GM19455 (cell line): Measurements from ENCODE around the gene DHPS.
A peak's percentile ranks its signal among the peaks of the same experiment; 100 is the strongest.
"Not testable (repeated sequence)": the region's sequence is repeated elsewhere in the genome, so short reads cannot be mapped to it uniquely, and the experiment has no call there.

Source experiments
- ATAC-seq: cut with Tn5 transposase; IDR thresholded peaks from one replicate; pipeline ENCODE4 v1.9.1; 2021; ENCODE audit not compliant: unreplicated experiment

Gene DHPS

GRCh38 chr19:12705654-12706331 lies 24.1 kb upstream of the DHPS start:
- no peak for ATAC-seq

DNA sequence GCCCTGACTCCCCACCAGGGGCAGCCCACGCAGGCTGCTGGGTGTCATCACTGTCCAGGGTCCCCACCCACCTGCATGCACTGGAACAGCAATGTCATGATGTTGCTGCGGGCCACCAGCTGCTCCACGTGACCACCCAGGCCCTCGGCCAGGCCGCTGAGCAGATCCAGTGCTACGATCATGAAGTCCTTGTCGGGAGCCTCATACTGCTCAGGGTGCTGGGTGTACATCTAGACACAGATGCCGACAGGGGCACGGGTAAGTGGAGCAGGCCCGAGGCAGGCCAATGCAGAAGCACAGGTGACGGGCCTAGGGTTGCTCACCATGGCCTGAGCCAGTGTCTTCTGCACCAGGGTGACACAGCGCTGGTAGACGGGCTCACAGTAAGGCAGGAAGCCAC lies 23.5 kb upstream of the DHPS start:
- no peak for ATAC-seq

- no peak for ATAC-seq
Observed at GRCh38 chr19:12703046-12703445, 21.4 kb upstream of the DHPS start.

DNA sequence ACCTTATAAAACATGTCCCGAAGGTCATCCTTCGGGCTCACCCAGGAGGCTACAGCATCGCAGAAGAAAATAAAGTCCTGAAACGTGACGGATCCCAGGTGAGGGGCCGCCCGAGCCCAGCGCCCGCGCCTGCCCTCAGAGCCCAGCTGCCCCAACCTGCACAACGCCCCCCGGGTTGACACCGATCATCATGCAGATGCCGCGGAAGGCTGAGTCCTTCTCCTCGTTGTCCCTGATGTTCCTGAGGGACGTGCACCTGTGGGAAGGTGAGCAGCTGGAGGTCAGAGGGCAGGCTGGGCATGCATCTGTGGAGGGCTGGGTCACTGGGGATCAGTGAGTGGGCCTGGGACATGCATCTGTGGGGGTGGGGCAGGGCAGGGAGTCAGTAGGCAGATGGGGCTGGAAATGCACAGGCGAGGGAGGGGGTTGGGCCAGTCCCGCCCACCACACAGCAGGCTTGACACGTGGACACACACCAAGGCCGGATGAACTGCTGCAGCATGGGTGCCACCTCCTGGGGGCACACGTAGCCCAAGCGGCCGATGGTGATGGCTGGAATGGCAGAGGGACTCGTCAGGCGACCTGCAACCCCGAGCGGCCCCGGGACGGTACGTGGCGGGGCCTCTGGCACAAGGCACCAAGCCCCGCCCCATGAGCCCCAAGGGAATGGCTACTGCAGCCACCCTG lies 20.1 kb upstream of the DHPS start:
- ATAC-seq = no peak

- ATAC-seq = no peak
Observed at GRCh38 chr19:12698138-12698537, 16.5 kb upstream of the DHPS start.

GRCh38 chr19:12697425-12697824 lies 15.7 kb upstream of the DHPS start:
- ATAC-seq = not testable (repeated sequence)

DNA sequence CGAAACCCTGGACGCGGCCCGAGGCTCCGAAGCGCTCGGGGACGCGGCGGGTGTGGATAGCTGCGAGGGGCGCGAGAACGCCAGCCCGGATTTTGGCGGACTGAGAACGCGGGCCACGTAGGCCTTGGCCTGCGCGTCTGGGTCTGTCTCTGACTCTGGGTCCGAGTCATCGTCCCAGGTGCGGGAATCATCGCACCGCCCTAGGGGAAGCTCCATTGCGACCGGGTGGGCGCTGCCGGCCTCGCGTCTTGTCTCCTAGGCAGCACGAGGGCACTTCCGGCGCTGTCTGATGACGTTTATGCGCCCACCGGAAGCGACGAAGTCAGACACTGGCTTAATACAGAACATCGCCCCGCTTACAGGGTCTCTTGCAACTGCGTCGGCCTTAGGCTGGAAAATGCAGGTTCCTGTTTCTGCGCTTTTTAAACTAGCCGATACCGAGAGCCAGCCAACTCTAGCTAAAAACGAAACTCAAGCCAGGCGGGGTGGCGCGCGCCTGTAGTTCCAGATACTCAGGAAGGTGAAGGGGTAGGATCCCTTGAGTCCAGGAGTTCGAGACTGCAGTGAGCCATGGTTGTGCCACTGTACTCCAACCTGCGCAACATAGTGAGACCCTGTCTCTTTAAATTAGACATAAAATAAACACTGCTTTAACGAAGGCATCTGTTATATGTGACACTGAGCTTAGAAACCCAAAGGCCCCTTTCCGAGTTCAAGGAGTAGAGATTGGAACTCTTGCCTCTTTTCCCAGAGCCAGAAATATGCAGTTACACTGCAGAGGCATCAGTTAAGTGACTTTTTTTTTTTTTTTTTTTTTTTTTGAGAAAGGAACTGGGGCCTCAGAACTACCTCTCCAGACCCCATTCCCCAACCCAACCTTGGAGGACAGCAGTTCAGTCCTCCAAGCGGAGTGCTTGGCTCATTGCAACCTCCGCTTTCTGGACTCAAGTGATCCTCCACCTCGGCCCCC lies 15.0 kb upstream of the DHPS start, which contains the start of gene FBXW9:
FBXW9 (minus strand) TSS at position 266 of the 970 bp plus-strand sequence; CDS start at position 216, 50 bp downstream.
- peak; percentile 67 for ATAC-seq

DNA sequence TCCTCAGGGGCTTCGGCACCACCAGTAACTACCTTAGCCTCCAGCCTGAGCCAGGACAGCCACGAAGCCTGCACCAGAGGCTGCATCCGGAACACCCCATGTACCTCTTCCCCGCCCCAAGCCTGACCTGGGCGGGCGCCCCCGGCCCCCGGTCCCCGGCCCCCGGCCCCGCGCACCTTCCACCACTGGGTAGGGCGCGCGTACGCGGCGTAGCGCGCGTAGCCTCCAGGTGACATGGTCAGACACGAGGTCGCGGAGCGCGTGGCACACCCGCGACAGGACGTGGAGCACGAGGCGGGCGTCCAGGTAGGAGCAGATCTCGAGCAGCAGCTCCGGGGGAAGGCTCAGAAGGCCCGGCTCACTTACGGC lies 14.3 kb upstream of the DHPS start:
- ATAC-seq = peak; percentile 7

- no peak for ATAC-seq
Observed at GRCh38 chr19:12695514-12695913, 13.8 kb upstream of the DHPS start.

DNA sequence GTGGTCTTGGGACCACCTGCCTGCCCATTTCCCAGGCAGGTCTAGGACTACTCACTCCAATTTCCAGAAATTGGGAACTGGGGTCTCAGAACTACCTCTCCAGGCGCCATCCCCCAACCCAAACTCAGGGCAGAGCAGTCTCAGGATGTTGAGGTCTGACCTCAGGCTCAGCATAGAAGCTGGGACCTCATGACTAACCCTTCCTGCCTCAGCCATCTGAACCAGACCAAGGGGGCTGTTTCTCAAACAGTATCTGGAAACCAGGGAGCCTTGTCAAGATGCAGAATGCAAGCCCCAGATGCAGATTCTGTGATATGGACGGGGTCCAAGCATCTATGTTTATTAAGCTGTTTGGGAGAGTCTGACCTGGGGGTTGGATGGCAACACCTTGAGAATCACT lies 13.4 kb upstream of the DHPS start:
- no peak for ATAC-seq

DNA sequence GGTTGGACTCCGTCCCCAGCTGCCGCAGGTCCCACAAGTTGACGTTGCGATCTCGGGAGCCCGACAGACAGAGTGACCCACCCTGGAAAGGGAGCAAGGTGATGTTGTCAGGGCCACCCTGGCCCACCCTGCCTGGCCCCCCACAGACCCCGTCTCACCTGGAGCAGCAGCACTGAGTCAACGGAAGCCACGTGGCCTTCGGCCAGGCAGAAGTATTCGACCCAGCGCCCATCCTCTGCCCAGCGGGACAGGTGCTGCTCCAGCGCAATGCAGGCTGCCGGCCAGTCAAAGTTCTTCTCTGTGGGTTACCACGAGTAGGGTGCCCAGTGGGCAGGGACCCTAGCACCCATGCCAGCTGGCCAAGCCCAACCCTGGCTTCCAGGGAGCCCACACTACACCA lies 13.0 kb upstream of the DHPS start:
- no peak for ATAC-seq

- ATAC-seq = no peak
Observed at GRCh38 chr19:12692960-12693359, 11.3 kb upstream of the DHPS start.

GRCh38 chr19:12689581-12690216 lies 8.0 kb upstream of the DHPS start:
- no peak for ATAC-seq

- no peak for ATAC-seq
Observed at GRCh38 chr19:12689012-12689411, 7.3 kb upstream of the DHPS start.

DNA sequence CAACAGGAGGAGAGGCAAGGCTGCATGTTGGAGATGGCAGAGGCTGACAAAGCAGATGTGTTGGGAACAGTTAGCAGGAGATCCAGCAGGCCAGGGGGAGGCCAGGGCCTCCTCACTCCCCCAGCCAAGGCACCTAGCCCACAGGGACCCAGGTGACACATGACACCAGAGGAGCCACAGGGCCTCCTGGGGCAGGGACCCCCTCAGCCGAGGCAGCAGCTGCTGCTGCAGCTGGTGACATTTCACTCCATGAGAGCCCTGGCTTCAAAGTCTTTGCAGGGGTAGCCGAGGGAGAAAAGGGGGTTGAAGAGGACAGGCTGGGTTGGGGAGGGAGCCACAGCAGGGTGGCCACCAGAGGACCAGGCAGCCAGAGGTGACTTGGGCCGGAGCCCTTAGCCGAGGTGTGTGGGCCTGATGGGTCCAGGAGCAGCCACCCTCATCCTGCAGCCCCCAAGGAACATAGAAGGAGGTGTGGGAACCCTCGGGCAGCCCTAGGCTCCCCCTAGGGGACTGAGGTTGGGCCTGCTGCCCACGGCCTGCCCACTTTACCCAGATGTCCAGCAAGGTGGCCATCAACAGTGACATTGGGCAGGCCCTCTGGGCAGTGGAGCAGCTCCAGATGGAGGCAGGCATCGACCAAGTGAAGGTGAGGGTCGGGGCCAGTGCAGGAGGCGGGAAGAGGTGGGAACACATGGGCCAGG lies 6.0 kb upstream of the DHPS start, which contains the start of gene GNG14:
GNG14 (plus strand) TSS at position 503 of the 701 bp plus-strand sequence; CDS start at position 554, 51 bp downstream.
- ATAC-seq = no peak

GRCh38 chr19:12685831-12686230 lies 4.2 kb upstream of the DHPS start:
- no peak for ATAC-seq

DNA sequence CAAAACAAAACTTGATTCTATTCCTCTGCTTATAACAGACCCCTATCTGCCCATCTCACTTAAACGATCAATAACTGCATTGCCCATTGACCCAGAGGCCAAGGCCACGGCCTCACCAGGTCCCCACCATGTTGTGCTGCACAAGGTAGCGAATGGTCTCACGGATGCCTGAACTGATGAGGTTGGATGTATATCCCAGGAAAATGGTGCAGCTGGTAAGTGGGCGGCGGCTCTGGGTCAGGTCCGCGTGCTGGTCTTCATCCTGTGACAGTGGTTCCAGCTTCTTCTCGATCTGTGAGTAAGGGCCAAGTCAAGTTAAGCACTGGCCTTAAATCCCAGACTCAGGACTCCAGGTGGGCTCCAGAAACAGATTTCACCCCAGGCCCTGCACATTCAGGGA lies 1.6 kb downstream of the DHPS start:
- no peak for ATAC-seq

- not testable (repeated sequence) for ATAC-seq
Observed at GRCh38 chr19:12678039-12678438, 3.6 kb downstream of the DHPS start.

GRCh38 chr19:12676928-12677327 lies 4.8 kb downstream of the DHPS start:
- no peak for ATAC-seq

DNA sequence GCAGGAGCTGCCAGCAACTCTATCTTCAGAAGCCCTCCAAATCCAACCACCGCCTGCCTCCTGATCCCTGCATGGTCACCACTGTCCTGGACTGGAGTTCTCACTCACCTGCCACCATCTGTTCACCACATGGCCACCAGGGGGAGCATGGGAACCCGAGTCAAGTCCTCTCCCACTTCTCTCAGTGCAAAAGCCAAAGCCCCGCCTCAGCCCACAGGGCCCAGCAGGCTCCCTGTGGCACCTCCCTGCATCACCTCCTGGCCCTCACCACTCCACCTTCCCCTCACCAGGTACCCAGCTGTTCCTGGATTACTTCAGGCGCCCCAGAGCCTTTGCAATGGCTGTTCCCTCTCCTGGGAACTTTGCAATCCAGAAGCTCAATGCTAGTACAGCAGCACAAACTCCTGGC lies 5.3 kb downstream of the DHPS start:
- no peak for ATAC-seq
